ENCODE measurements around the gene EXOC2.

GRCh38 chr6:448296-449056 lies 244.5 kb downstream of the EXOC2 start:
- TF ChIP-seq POLR2A (IDR thresholded peaks at IDR 0.05; ENCODE audit: extremely low read depth, insufficient read length): no peak
- TF ChIP-seq, protein P1, sequence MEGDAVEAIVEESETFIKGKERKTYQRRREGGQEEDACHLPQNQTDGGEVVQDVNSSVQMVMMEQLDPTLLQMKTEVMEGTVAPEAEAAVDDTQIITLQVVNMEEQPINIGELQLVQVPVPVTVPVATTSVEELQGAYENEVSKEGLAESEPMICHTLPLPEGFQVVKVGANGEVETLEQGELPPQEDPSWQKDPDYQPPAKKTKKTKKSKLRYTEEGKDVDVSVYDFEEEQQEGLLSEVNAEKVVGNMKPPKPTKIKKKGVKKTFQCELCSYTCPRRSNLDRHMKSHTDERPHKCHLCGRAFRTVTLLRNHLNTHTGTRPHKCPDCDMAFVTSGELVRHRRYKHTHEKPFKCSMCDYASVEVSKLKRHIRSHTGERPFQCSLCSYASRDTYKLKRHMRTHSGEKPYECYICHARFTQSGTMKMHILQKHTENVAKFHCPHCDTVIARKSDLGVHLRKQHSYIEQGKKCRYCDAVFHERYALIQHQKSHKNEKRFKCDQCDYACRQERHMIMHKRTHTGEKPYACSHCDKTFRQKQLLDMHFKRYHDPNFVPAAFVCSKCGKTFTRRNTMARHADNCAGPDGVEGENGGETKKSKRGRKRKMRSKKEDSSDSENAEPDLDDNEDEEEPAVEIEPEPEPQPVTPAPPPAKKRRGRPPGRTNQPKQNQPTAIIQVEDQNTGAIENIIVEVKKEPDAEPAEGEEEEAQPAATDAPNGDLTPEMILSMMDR (IDR thresholded peaks at IDR 0.05; ENCODE audit: low read depth, low read length): no peak
- no peak for TF ChIP-seq MAX (IDR thresholded peaks at IDR 0.05; ENCODE audit: low read depth, low read length)
- no peak for TF ChIP-seq MYC (IDR thresholded peaks at IDR 0.05; ENCODE audit: low read depth, low read length)
